Ammon's horn (tissue), 1 donor: Measurements from ENCODE around the gene ZNF423.

Source experiments
- DNase-seq: peaks from one replicate; pipeline ENCODE4 v3.0.0-alpha.2; 2016; ENCODE audit warnings: low spot score

The ZNF423 gene

DNA sequence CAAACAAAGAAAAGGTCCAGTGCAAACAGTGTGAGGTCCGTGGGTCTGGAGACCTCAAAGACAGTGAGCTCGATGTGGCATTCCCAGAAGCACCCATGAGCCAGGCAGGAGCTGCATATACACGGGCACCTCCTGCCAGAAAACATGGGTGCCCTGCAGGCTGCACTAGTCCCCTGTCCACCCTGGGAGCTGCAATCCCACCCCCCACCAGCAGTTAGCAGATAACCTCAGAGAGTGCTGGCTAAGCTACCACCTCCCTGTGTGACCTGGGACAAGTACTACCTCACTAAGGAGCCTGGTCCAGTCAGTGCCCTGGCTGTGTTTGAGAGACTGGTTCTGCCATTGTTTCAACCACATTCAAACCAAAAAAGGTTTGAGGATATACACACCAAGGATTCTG is 135.7 kb downstream of the ZNF423 start:
- no peak for DNase-seq

DNA sequence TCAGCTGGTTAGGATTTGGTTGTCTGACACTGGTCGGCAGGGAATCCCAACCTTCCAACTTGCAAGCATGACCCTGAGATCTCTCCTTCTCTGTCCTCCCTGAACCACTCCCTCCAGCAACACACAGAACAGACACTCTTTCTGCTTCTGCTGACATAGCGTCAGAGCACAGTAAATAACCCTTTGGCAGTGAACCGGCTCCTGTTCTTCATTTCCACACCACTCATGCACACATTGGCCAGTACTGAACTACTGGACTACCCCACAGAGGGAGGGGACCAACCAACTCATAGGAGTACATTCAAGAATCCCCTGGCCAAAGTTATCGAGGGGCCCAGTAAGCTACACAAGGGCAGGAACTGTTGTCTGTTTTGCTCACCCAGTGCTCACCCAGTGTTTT is 138.2 kb downstream of the ZNF423 start:
- no peak for DNase-seq

GRCh38 chr16:49716339-49716934 is 139.5 kb downstream of the ZNF423 start:
- no peak for DNase-seq

DNA sequence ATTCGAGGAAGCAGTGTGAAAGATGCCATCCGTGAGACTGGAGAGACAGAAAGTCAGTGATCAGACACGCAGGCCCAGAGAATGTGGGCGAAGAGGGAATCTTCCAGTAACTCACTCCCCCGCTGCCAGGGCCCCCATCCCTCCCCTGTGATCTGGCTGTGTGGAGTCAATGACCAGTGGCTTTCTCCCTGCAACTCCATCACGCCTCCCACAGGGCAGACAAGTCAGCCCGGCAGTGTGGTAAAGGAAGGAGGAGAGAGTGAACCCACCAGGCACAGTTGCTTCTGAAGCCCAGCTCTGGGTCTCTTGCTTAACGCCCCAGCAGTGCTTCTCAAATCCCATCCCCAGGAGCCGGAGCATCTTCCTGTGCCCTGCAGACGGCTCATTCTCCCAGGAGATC is 142.1 kb downstream of the ZNF423 start:
- DNase-seq, result no peak

DNA sequence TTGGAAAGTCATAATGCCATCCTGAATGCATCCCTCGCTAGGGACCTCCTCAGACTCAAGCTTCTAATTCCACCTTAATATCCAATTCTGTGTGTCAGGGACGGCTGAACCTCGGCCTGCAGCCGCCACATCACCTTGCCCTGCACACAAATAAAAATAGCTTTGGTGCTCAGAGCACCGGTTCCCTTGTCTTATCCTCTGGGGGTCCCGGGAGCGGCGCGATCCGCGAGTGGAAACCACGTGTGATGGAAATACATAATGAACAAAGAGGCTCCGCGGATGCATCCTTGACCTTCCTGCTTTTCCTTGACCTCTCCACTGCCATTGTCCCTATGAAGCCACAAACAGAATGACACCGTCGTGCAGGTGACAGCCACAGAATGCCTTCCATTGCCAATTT is 143.4 kb downstream of the ZNF423 start:
- DNase-seq, result no peak

- no peak for DNase-seq
These were observed 143.8 kb downstream of the ZNF423 start for GRCh38 chr16:49712106-49712505.

- no peak for DNase-seq
These were observed 146.9 kb downstream of the ZNF423 start for GRCh38 chr16:49709057-49709456.

GRCh38 chr16:49708491-49708890 is 147.4 kb downstream of the ZNF423 start:
- no peak for DNase-seq

DNA sequence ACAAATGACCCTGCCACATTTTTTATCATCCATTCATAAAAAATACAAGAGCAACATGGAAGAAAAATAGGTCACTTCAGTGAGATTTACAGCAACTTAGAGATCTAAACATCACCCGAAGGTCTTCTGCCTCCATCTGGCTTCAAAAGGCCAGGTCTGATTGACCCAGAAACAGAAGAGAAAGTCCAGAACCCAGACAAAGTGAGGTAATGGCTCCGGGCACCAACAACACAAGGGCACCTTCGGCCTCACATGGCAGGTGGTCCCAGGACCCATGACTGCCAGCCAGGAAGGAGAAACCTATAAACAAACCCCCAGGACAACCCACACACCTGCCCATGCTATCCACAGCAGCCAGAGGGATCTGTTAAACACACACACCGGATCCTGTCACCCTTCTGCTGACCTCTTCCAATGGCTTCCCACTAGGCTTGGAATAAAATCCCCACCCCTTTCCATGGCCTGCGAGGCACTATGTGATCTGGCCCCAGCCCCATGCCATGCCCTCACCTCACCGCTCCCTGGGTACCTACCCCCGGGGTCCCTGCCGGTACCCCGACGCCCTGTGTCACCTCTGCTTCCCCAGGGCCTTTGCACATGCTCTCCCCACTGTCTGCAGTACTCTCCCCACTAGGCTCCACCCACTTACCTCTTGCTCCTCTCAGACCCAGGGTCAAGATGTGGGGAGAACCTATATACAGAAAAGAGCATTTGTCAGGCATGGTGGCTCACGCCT is 149.1 kb downstream of the ZNF423 start:
- no peak for DNase-seq

GRCh38 chr16:49704586-49705155 is 151.2 kb downstream of the ZNF423 start:
- no peak for DNase-seq

- DNase-seq, result no peak
These were observed 152.4 kb downstream of the ZNF423 start for GRCh38 chr16:49703483-49703882.

- DNase-seq, result peak; percentile 29
These were observed 154.0 kb downstream of the ZNF423 start for GRCh38 chr16:49701789-49702494.

- no peak for DNase-seq
These were observed 154.7 kb downstream of the ZNF423 start for GRCh38 chr16:49701065-49701685.

DNA sequence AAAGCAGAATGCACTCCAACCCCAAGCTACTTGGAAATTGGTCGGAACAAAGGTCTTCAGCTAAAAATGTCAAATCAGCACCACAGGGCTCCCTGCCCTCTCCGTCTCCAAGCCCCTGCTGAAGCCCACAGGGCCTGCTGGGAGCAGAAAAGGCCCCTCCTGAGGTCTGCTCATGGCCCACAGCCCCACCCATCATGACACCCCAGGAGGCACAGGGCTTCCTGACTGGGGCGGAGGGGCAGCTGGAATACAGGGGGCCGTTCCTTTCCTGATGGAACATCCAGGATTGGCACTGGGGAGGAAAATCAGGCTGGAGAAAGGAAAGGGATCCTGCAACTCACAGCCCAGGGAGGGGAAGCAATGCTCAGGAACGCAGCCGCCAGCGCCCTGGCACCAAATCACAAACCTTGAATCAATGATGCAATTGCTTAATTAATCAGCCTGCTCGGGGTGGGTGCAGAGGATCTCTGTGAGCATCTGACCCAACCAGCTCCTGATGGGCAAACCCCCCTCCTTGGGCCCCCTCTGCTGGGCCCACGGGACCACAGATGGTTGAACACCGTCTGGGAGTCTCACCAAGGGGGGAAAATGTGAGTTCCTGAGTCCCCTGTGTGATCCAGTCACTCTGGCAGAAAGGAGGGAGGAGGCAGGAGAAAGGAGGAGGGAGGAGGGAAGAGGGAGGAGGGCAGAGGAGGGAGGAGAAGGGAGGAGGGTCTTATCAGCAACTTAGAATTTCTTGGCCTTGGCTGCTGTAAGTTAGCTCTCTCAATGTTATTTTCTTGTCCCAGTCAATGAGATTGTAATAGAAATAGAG is 155.5 kb downstream of the ZNF423 start:
- no peak for DNase-seq

DNA sequence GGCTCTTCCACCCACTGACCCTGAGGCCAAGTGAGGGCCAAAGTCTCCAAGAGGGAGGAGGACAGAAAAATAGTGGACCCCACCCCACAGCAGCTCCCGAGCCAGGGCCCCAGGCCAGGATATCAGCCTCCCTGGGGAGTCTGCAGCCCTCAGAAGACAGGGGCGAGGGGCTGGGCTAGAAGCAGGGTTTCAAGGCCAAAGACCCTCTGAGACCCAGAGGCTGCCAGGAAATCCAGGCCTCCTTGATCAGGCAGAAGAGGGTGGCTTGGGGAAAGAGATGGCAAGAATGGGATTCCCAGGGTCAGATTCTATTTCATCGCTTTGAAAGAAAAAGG is 156.1 kb downstream of the ZNF423 start:
- DNase-seq, result no peak

- no peak for DNase-seq
These were observed 156.7 kb downstream of the ZNF423 start for GRCh38 chr16:49698931-49699840.

GRCh38 chr16:49698453-49698815 is 157.5 kb downstream of the ZNF423 start:
- no peak for DNase-seq

DNA sequence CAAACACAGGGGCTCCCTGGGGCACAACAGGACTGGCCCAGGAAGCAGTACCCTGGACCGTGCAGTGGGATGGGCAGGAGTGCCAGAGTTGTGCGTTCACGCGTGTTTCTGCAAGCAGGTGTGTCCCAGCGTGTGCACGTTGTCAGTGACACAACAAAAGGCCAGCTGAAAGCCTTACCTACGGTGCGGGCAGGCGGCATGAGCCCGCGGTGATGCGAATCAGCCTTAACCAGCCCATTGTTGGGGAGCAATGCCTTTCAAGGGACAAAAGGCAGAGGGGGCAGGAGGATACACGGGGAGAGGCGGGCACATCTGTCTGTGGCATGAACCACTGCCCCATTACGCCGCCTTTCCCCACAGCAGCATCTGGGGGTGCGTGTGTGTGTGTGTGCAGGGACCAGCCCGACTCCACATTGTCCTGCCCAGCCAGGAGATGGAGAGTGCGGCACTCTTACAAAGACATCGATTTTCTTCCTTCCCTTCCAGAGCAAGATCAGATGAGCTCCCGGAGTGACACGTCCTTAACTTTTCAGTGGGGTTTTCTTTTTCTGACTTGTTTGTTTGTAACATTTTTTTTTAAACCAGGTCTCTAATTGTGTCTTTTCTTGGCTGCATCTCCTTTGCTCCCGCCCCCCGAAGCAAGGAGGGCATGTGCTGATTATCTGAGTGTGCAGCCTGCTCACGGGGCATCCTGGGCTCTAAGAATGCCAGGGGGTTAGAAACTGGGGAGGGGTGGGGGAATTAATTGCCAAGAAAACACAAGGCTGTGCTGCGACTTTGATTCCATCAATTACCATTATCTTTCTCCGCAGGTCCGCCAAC is 158.1 kb downstream of the ZNF423 start:
- DNase-seq, result no peak

- no peak for DNase-seq
These were observed 159.4 kb downstream of the ZNF423 start for GRCh38 chr16:49696414-49697101.
